HEK293 (cell line): ENCODE results near the gene GPHN.

Experiments
- BCL11B ChIP-seq: fragments of 450-650 bp; formaldehyde crosslinking; IDR thresholded peaks from 2 replicates; pipeline ENCODE4 v1.5.1; 2016; ENCODE audit warnings: low read depth, missing biosample characterization, missing genetic modification characterization
- MYNN ChIP-seq: fragments of 450-650 bp; formaldehyde crosslinking; IDR thresholded peaks from 2 replicates; pipeline ENCODE4 v1.5.1; 2016; ENCODE audit warnings: missing biosample characterization, missing genetic modification characterization, borderline replicate concordance
- SALL2 ChIP-seq: fragments of 450-650 bp; formaldehyde crosslinking; IDR thresholded peaks from 2 replicates; pipeline ENCODE4 v1.5.0; 2017; ENCODE audit warnings: missing biosample characterization, mild to moderate bottlenecking, missing genetic modification characterization, borderline replicate concordance
- SETDB1 ChIP-seq: IDR thresholded peaks from one replicate; pipeline ENCODE4 v1.6.1; 2017; ENCODE audit warnings: mild to moderate bottlenecking, low read length, moderate library complexity, mixed read lengths; ENCODE audit not compliant: insufficient read length
- SP7 ChIP-seq: fragments of 450-650 bp; formaldehyde crosslinking; IDR thresholded peaks from 2 replicates; pipeline ENCODE4 v1.5.1; 2016; ENCODE audit warnings: missing biosample characterization, missing genetic modification characterization
- ZIC2 ChIP-seq: fragments of 450-650 bp; formaldehyde crosslinking; IDR thresholded peaks from 2 replicates; pipeline ENCODE4 v1.5.1; 2016; ENCODE audit warnings: missing biosample characterization, missing genetic modification characterization
- ZNF19 ChIP-seq: fragments of 450-650 bp; formaldehyde crosslinking; IDR thresholded peaks from 2 replicates; pipeline ENCODE4; 2016; ENCODE audit warnings: missing biosample characterization, missing genetic modification characterization, low read depth
- ZNF24 ChIP-seq: fragments of 450-650 bp; formaldehyde crosslinking; IDR thresholded peaks from 2 replicates; pipeline ENCODE4 v1.5.1; 2016; ENCODE audit warnings: missing biosample characterization, missing genetic modification characterization
- ZNF785 ChIP-seq: fragments of 450-650 bp; formaldehyde crosslinking; IDR thresholded peaks from 2 replicates; pipeline ENCODE4 v1.5.1; 2016; ENCODE audit warnings: missing biosample characterization, missing genetic modification characterization
- TF ChIP-seq, protein P1 (sequence below): fragments of 450-650 bp; formaldehyde crosslinking; IDR thresholded peaks from 2 replicates; pipeline ENCODE4 v1.5.1; 2016; ENCODE audit warnings: missing biosample characterization, missing genetic modification characterization

DNA sequence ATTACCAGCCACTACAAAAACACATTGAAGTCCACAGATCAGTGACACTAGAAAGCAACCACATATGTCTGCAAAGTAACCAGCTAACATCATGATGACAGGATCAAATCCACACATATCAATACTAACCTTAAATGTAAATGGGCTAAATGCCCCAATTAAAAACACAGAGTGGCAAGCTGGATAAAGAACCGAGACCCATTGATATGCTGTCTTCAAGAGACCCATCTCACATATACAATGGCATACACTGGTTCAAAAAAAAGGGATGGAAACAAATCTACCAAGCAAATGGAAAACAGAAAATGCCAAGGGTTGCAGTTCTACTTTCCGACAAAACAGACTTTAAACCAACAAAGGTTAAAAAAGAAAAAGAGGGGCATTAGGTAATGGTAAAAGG, 307.7 kb downstream of the GPHN start:
- TF ChIP-seq, protein P1, sequence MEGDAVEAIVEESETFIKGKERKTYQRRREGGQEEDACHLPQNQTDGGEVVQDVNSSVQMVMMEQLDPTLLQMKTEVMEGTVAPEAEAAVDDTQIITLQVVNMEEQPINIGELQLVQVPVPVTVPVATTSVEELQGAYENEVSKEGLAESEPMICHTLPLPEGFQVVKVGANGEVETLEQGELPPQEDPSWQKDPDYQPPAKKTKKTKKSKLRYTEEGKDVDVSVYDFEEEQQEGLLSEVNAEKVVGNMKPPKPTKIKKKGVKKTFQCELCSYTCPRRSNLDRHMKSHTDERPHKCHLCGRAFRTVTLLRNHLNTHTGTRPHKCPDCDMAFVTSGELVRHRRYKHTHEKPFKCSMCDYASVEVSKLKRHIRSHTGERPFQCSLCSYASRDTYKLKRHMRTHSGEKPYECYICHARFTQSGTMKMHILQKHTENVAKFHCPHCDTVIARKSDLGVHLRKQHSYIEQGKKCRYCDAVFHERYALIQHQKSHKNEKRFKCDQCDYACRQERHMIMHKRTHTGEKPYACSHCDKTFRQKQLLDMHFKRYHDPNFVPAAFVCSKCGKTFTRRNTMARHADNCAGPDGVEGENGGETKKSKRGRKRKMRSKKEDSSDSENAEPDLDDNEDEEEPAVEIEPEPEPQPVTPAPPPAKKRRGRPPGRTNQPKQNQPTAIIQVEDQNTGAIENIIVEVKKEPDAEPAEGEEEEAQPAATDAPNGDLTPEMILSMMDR (tag by site-specific recombination) = no peak
- TF ChIP-seq SETDB1 (peak; percentile 87), ZNF785 (tag by site-specific recombination) (no peak), SP7 (tag by site-specific recombination) (no peak), ZIC2 (tag by site-specific recombination) (no peak), SALL2 (tag by site-specific recombination) (no peak), ZNF24 (tag by site-specific recombination) (no peak), MYNN (tag by site-specific recombination) (no peak), BCL11B (no peak), ZNF19 (no peak)
